Stimulated activated CD8-positive, alpha-beta memory T cell treated with anti-CD3 and anti-CD28 coated beads, Interleukin-12 subunit alpha, Interleukin-12 subunit beta, amount 100 ng/mL, for 24 hours (primary cell): Measurements from ENCODE around the gene NARF.

Experiments
- DNase-seq: peaks from one replicate; pipeline ENCODE4 v3.0.0-alpha.2; 2020; ENCODE audit errors: extremely low read depth

The NARF gene

GRCh38 chr17:82433560-82434215 lies 24.9 kb upstream of the NARF start:
- DNase-seq = no peak

DNA sequence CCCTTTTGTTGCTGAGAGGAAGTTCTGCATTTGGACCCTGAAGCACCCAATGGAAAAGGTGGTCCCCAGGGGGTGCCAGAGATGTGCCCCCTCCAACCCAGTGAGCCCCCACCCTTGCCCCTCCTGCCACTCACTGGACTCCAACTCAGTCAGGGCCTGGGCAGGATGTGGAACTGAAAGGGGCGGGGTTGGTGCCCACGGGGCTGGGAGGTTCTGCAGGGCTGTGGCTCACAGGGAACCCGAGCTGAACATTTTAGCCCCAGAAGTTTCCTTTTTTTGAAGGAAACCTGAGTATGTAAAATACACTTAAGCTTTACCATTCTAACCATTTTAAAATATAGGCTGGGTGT lies 24.4 kb upstream of the NARF start:
- no peak for DNase-seq

GRCh38 chr17:82435103-82435502 lies 23.4 kb upstream of the NARF start:
- no peak for DNase-seq

DNA sequence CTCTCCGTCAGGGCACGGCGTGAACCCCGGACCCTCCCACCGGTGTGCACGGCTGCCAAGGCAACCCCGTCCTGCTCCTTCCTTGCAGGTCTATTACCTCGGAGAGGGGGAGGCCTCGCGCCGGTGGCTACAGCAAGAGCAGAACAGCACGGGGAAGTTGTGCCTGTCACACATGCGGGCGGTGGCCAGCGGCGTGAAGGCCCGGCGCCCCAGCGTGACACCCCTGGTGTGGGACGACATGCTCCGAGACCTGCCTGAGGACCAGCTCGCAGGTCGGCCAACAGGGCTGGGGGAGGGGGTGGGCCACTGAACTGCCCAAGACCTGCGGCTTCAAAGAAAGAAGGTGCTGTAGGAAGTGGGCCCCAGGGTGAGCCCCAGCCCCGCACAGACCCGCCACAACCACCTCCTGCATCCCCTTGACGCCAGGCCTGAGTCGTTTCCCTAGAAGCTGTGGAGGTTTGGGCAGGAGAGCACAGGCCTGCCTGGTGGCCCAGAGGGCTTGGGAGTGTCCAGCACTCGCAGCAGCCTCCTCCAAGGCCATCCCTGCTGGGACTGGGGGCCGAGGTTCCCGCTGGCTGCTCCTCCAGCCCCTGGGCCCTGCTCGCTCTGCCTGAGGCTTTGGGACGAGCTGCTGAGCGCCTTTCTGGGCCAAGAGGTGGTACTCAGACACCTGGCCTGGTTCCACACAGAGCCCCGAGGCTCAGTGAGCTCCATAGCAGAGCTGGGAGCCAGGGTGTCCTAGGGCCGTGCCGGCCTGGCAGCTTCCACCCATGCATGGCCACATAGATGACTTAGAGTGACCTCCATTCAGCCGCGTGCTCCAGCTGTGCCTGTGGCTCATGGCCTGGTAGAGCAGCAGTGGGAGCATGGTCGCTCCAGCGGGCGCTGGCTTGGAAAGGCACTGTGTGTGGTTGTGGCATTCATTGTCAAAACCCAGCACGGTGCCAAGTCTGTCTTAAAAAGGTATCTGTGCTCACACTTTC lies 22.6 kb upstream of the NARF start:
- DNase-seq = no peak

DNA sequence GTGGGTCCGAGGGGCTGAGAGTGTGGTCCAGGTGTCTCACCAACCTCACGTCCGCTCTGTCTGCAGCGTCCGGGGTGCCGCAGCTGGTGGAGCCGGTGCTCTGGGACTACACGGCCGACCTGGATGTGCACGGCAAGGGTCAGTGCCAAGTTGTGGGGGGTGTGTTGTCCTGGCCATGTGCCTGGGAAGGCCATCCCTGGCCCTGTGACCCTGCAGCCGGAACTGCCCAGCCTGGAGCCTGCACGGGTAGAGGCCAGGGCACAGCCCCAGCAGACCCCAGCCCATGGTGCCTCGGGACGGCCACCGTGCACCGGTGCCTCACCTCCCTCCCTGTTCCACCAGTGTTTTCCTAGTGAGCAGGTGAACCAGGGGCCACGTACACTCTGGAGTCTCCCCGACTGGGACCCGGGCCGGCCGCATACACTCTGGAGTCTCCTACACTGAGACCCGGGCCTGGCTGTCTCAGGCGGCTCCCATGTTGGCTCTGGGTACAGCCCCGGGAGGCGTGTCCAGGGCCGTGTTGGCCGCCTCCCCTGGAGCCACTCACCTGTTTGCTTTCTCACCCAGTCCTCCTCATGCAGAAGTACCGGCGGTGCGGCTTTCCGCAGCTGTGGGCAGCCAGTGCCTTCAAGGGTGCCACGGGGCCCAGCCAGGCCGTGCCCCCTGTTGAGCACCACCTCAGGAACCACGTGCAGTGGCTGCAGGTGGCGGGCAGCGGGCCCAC lies 21.8 kb upstream of the NARF start:
- DNase-seq = no peak

DNA sequence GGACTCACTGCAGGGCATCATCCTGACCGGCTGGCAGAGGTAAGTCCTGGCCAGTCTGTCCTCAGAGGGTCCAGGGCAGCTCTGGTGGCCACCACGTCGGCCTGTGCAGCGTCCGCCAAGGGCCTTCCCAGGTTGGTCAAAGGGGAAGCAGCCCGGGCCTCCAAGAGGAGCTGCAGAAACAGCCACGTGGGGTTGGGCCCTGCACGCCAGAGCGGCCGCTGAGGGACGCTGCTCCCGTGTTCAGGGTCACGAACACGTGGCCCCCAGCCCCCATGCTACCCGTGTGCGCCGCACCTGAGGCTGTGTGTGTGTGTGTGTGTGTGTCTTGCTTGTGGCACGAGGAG lies 21.2 kb upstream of the NARF start:
- DNase-seq = no peak

GRCh38 chr17:82438401-82439193 lies 19.9 kb upstream of the NARF start:
- no peak for DNase-seq

DNA sequence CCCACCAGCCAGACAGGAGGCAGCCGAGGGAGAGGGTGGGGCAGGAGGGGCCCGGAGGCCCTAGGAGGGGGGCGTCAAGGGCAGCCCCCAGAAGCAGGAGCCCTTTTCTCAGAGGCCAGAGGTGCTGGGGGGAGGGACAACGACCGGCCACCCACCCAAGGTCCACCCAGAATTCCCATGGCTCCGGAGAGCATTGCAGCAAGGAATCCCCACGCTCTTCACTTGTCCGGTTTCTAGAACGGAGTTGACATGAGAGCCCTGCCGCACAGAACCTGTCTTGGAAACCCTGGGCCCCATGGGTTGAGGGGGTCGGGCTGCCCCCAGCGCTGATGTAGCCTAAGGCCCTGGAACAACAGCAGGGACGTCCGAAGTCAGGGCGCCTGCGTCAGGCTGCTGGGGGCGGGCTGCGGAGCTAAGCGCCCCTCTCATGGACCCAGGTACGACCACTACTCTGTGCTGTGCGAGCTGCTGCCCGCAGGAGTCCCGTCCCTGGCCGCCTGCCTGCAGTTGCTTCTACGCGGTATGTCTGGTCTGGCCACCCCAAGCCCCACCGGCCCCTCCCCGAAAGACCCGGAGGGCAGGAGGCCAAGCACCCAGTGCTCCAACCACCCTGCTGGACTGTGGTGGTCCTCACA lies 19.2 kb upstream of the NARF start:
- DNase-seq = no peak

- no peak for DNase-seq
Observed at GRCh38 chr17:82439829-82440365, 18.6 kb upstream of the NARF start.

DNA sequence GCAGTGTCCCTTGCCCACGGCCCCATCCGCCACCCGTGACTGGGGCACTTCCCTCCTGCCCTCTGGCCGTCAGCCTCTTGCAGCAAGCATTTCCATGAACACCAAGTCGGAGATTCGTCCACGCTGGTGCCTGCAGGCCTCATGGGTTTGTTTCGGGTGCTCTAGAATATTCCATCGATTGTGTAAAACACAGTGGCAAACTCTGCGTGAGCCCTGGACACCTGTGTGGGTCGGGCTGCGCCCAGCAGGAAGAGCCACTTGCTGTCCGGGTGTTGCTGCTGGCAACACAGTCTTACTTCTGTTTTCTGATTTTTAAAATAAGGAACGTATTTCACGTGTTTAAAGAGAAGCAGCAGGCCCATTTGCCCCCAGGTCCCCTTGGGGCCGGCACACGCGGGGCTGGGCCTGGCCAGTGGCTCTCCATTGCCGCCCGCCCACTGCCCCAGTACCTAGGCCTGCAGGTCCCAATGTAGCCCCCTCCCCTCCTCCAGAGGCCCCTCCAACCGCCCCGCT lies 18.0 kb upstream of the NARF start:
- DNase-seq = no peak

- DNase-seq = no peak
Observed at GRCh38 chr17:82440991-82441627, 17.4 kb upstream of the NARF start.

DNA sequence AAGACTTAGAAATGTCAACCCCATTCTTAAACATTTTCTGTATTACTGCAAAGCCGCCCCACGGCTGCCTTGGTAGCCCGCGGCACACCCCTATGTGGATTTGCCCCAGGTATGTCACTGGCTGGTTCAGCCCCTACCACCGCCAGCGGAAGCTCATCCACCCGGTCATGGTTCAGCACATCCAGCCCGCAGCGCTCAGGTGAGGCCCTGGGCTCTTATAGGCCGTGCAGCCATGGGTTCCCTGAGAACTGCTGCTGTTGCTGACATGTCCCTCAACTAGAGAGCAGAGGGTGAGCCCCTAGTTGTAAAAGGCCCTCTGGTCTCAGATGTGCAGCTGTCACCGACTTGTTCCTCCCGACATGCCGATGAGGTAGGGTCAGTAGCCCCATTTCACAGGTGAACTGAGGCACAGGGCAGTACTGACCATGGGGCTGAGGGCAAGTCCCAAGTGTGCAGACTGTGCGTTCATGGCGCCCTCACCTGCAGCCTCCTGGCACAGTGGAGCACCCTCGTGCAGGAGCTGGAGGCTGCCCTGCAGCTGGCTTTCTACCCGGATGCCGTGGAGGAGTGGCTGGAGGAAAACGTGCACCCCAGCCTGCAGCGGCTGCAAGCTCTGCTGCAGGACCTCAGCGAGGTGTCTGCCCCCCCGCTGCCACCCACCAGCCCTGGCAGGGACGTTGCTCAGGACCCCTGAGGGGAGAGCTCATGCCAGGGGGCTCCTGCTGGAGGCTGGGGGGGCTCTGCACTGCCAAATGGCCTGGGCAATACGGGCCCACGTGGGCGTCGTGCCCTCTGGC lies 16.7 kb upstream of the NARF start:
- no peak for DNase-seq

GRCh38 chr17:82442643-82443464 lies 15.7 kb upstream of the NARF start:
- no peak for DNase-seq

GRCh38 chr17:82443465-82444283 lies 14.9 kb upstream of the NARF start:
- DNase-seq = no peak

DNA sequence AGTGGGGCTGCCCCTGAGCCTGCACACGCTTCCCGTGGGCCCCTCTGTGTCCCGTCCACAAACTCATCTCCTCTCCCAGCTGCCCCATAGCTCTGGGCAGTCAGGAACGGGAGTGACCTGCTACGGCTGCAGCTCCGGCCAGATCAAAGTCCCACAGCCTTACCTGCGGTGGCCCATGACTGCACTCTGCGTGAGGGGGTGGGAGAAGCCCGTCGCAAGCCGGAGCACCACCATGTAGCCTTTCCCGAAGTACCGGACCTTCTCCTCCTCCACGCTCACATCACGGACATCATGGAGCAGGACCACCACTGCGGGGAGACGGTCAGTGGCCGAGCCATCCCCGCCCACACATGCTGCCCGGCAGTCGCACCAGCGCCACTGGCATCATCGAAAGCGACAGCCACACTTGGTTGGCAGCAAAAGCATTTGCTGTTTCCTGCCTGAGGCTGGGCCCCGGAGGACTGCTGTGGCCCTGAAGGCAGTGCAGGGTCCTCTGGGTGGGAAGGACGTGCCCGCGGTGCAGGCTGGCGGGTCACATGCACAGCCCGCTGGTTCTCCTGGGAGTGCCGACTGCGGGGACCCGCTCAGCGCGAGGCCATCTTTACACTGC lies 14.2 kb upstream of the NARF start:
- DNase-seq = no peak

DNA sequence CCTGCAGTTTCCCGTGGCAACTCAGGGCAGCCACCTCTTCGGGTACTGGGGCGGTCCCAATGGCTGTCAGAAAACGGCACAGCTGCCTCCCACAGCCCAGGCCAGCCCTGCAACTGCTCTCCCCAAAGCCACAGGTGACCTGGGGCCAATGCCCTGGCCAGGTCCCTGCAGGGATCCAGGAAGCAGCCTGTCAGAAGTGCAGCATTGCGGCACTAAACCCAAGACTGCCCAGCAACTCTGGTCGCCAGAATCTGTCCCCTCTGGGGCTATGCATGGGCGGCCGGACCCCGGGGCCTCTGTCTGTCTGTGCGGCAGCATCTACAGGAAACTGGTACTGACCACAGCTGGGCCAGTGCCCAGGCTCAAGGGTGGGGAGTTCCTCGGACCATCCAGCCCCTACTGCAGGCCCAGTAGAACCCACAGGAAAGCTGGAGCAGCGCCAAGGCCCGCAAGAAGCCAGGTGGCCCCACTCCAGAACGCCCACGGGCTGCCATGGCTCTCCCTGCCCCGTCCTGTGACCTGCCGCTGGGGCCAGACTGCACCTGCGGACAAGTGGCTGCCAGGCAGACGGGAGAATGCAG lies 13.5 kb upstream of the NARF start:
- DNase-seq = no peak

- no peak for DNase-seq
Observed at GRCh38 chr17:82445542-82445941, 13.0 kb upstream of the NARF start.
